Measurements from ENCODE around the gene VEPH1.

- TF ChIP-seq, protein P1, sequence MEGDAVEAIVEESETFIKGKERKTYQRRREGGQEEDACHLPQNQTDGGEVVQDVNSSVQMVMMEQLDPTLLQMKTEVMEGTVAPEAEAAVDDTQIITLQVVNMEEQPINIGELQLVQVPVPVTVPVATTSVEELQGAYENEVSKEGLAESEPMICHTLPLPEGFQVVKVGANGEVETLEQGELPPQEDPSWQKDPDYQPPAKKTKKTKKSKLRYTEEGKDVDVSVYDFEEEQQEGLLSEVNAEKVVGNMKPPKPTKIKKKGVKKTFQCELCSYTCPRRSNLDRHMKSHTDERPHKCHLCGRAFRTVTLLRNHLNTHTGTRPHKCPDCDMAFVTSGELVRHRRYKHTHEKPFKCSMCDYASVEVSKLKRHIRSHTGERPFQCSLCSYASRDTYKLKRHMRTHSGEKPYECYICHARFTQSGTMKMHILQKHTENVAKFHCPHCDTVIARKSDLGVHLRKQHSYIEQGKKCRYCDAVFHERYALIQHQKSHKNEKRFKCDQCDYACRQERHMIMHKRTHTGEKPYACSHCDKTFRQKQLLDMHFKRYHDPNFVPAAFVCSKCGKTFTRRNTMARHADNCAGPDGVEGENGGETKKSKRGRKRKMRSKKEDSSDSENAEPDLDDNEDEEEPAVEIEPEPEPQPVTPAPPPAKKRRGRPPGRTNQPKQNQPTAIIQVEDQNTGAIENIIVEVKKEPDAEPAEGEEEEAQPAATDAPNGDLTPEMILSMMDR (conservative IDR thresholded peaks at IDR 0.05 in 1 of 2, IDR thresholded peaks at IDR 0.05 in 1 of 2; ENCODE audit: extremely low read depth in 1 of 2, insufficient read depth in 1 of 2, low read depth in 1 of 2, low read length in 2 of 2) = no peak
- TF ChIP-seq EZH2 (IDR thresholded peaks at IDR 0.05; ENCODE audit: borderline replicate concordance, low read length) = no peak
Measured at GRCh38 chr3:157317895-157318294, 185.3 kb downstream of the VEPH1 start.
